CD4-positive, CD25-positive, alpha-beta regulatory T cell (primary cell): ENCODE results near the gene VAMP3. TPM values are rescaled to one million over a fixed set of nuclear protein-coding genes. Genes with fewer than 3 reads are reported as not detected.
A peak's percentile ranks its signal among the peaks of the same experiment; 100 is the strongest.

Experiments used
- ATAC-seq, 2 donors: fragments of 150-1000 bp; cut with Tn5 transposase; one replicate each; pipeline ENCODE4 v1.10.0; 2021; ENCODE audit warnings: low read depth in 2 of 2, moderate number of reproducible peaks in 2 of 2, moderate library complexity in 1 of 2
- DNase-seq, 3 donors: peaks; one replicate each; pipeline versions ENCODE4 v3.0.0 to v3.0.0-alpha.2; 2012 to 2022; ENCODE audit warnings: mixed read lengths in 1 of 3
- H3K27ac ChIP-seq: one replicate; pipeline ENCODE4 v1.7.0; 2013; ENCODE audit warnings: mild to moderate bottlenecking, low read length; ENCODE audit not compliant: insufficient read depth, poor library complexity, severe bottlenecking
- H3K27me3 ChIP-seq: one replicate; pipeline ENCODE4 v1.7.0; 2013; ENCODE audit warnings: low read length; ENCODE audit not compliant: control insufficient read depth, insufficient read depth
- H3K36me3 ChIP-seq: one replicate; pipeline ENCODE4 v1.7.0; 2013; ENCODE audit warnings: mild to moderate bottlenecking, low read length, moderate library complexity; ENCODE audit not compliant: control insufficient read depth, insufficient read depth
- H3K4me1 ChIP-seq: 2 replicates; pipeline ENCODE4 v1.7.0; 2013; ENCODE audit warnings: mild to moderate bottlenecking, low read length; ENCODE audit not compliant: insufficient read depth, control insufficient read depth, poor library complexity, severe bottlenecking
- H3K4me3 ChIP-seq: one replicate; pipeline ENCODE4 v1.7.0; 2013; ENCODE audit warnings: low read depth, mild to moderate bottlenecking, low read length, moderate library complexity
- H3K9me3 ChIP-seq, 2 experiments: 1 replicate in 1 of 2; 2 replicates in 1 of 2; pipeline ENCODE4 v1.7.0; 2013; ENCODE audit warnings: low read length in 2 of 2, mild to moderate bottlenecking in 1 of 2, moderate library complexity in 1 of 2; ENCODE audit not compliant: control insufficient read depth in 2 of 2
- H3K27ac Mint-ChIP-seq, 3 donors: one replicate each; pipeline ENCODE4 v1.8.0; 2020 to 2022; ENCODE audit warnings: mild to moderate bottlenecking in 3 of 3, mixed read lengths in 3 of 3, moderate library complexity in 2 of 3
- H3K27me3 Mint-ChIP-seq: one replicate; pipeline ENCODE4 v1.8.0; 2022; ENCODE audit warnings: mild to moderate bottlenecking, mixed read lengths
- H3K36me3 Mint-ChIP-seq: one replicate; pipeline ENCODE4 v1.8.0; 2020; ENCODE audit warnings: mixed read lengths
- H3K4me1 Mint-ChIP-seq, 4 donors: one replicate each; pipeline ENCODE4 v1.8.0; 2020 to 2022; ENCODE audit warnings: mixed read lengths in 4 of 4, mild to moderate bottlenecking in 1 of 4
- H3K4me3 Mint-ChIP-seq, 4 donors: one replicate each; pipeline ENCODE4 v1.8.0; 2020 to 2022; ENCODE audit warnings: mild to moderate bottlenecking in 4 of 4, mixed read lengths in 4 of 4, moderate library complexity in 3 of 4
- H3K9me3 Mint-ChIP-seq, 7 donors: one replicate each; pipeline ENCODE4 v1.8.0; 2020 to 2022; ENCODE audit warnings: mixed read lengths in 7 of 7, mild to moderate bottlenecking in 3 of 7, moderate library complexity in 2 of 7
- polyA plus RNA-seq, 4 donors: library from polyadenylated mRNA; unstranded; fragments of 300-500 nt; fragmentation: Illumina TruSeq; gene quantifications; one replicate each; pipeline ENCODE4 v1.2.3, GENCODE V29; 2021
- total RNA-seq: library from RNA; stranded (reverse); gene quantifications from one replicate; pipeline ENCODE4 v1.2.3, GENCODE V29; 2022

The VAMP3 gene
- 66.1 TPM for total RNA-seq
- 10 to 100 TPM; 44.8 to 56.8 (median 48.9) TPM for polyA plus RNA-seq

- H3K4me1 Mint-ChIP-seq: peaks cover 26 to 48% (median 38%) of the 10 kb centered on the region in 4 donors
- H3K9me3 ChIP-seq: no peaks in the 10 kb centered on the region
- peak within 1 kb of the TSS; percentile 56 to 89 (median 87) for H3K27ac Mint-ChIP-seq
- H3K9me3 Mint-ChIP-seq: no peaks in the 10 kb centered on the region
- H3K36me3 Mint-ChIP-seq: peaks cover 24% of the 10 kb centered on the region
- ATAC-seq (peak; percentile 92 to 93), DNase-seq (peak; percentile 78 to 81 (median 79))
- H3K36me3 ChIP-seq: peaks cover 11% of the 10 kb centered on the region
- peaks cover 18% of the 10 kb centered on the region for H3K4me1 ChIP-seq
- peaks cover 8% of the 10 kb centered on the region for H3K27me3 Mint-ChIP-seq
- H3K4me3 Mint-ChIP-seq: peak within 1 kb of the TSS; percentile 90 to 95 (median 92)
- peak within 1 kb of the TSS; percentile 77 for H3K27ac ChIP-seq
- peak within 1 kb of the TSS; percentile 83 for H3K4me3 ChIP-seq
- H3K27me3 ChIP-seq: peaks cover 8% of the 10 kb centered on the region
Observed at GRCh38 chr1:7770997-7771822, at the start of gene VAMP3. Gene VAMP3 (plus strand): TSS chr1:7771296. CDS start chr1:7771384, 88 bp downstream.

- H3K4me1 Mint-ChIP-seq: peaks cover 0 to 9% (median 6%) of the 10 kb centered on the region in 4 donors
- H3K36me3 Mint-ChIP-seq: no peaks in the 10 kb centered on the region
- no peak overlapping the region for H3K4me3 Mint-ChIP-seq
- H3K27ac Mint-ChIP-seq: no peak overlapping the region
- no peaks in the 10 kb centered on the region for H3K36me3 ChIP-seq
- ATAC-seq: no peak
- H3K9me3 ChIP-seq: no peaks in the 10 kb centered on the region
- DNase-seq: no peak
- H3K4me1 ChIP-seq: no peaks in the 10 kb centered on the region
- H3K4me3 ChIP-seq: no peak overlapping the region
- H3K9me3 Mint-ChIP-seq: peaks cover 0 to 3% (median 0%) of the 10 kb centered on the region in 7 donors
- no peak overlapping the region for H3K27ac ChIP-seq
- H3K27me3 Mint-ChIP-seq: peaks cover 13% of the 10 kb centered on the region
- peaks cover 1% of the 10 kb centered on the region for H3K27me3 ChIP-seq
Observed at GRCh38 chr1:7721940-7722669, 49.0 kb upstream of the VAMP3 start.

GRCh38 chr1:7722670-7723012 lies 48.5 kb upstream of the VAMP3 start:
- Mint-ChIP-seq H3K36me3 (no peaks in the 10 kb centered on the region), H3K27ac (no peak overlapping the region), H3K27me3 (peaks cover 13% of the 10 kb centered on the region), H3K4me1 (peaks cover 0 to 9% (median 6%) of the 10 kb centered on the region in 4 donors), H3K9me3 (peaks cover 0 to 3% (median 0%) of the 10 kb centered on the region in 7 donors), H3K4me3 (no peak overlapping the region)
- Histone ChIP-seq H3K27ac (no peak overlapping the region), H3K9me3 (no peaks in the 10 kb centered on the region), H3K4me3 (no peak overlapping the region), H3K36me3 (no peaks in the 10 kb centered on the region), H3K27me3 (peaks cover 1% of the 10 kb centered on the region), H3K4me1 (no peaks in the 10 kb centered on the region)
- no peak for ATAC-seq
- no peak for DNase-seq

- H3K27ac Mint-ChIP-seq: peak overlapping the region in 1 of 3 donors; percentile 85
Observed at GRCh38 chr1:7726623-7727022, 44.5 kb upstream of the VAMP3 start.

GRCh38 chr1:7727809-7728471 lies 43.2 kb upstream of the VAMP3 start:
- no peak overlapping the region for H3K27ac Mint-ChIP-seq
- H3K27me3 ChIP-seq: peaks cover 1% of the 10 kb centered on the region
- ATAC-seq (no peak), DNase-seq (no peak)
- H3K27me3 Mint-ChIP-seq: peaks cover 9% of the 10 kb centered on the region
- H3K9me3 Mint-ChIP-seq: peaks cover 0 to 7% (median 0%) of the 10 kb centered on the region in 7 donors
- no peaks in the 10 kb centered on the region for H3K36me3 ChIP-seq
- H3K9me3 ChIP-seq: no peaks in the 10 kb centered on the region
- H3K4me1 ChIP-seq: no peaks in the 10 kb centered on the region
- H3K4me3 Mint-ChIP-seq: no peak overlapping the region
- no peak overlapping the region for H3K4me3 ChIP-seq
- H3K4me1 Mint-ChIP-seq: peaks cover 0 to 10% (median 7%) of the 10 kb centered on the region in 4 donors
- no peak overlapping the region for H3K27ac ChIP-seq
- H3K36me3 Mint-ChIP-seq: no peaks in the 10 kb centered on the region

More at GRCh38 chr1:7726623-7727022, 44.5 kb upstream of the VAMP3 start:
- DNase-seq (no peak), ATAC-seq (no peak)
- Mint-ChIP-seq H3K27me3 (peaks cover 9% of the 10 kb centered on the region), H3K36me3 (no peaks in the 10 kb centered on the region), H3K4me3 (no peak overlapping the region), H3K4me1 (peaks cover 0 to 10% (median 7%) of the 10 kb centered on the region in 4 donors), H3K9me3 (peaks cover 0 to 7% (median 0%) of the 10 kb centered on the region in 7 donors)
- peaks cover 1% of the 10 kb centered on the region for H3K27me3 ChIP-seq
- H3K4me1 ChIP-seq: no peaks in the 10 kb centered on the region
- H3K4me3 ChIP-seq: no peak overlapping the region
- no peak overlapping the region for H3K27ac ChIP-seq
- no peaks in the 10 kb centered on the region for H3K36me3 ChIP-seq
- no peaks in the 10 kb centered on the region for H3K9me3 ChIP-seq

GRCh38 chr1:7729761-7730160 lies 41.3 kb upstream of the VAMP3 start:
- Histone ChIP-seq H3K27ac (no peak overlapping the region), H3K36me3 (no peaks in the 10 kb centered on the region), H3K9me3 (no peaks in the 10 kb centered on the region), H3K27me3 (no peaks in the 10 kb centered on the region), H3K4me3 (no peak overlapping the region), H3K4me1 (no peaks in the 10 kb centered on the region)
- peaks cover 9% of the 10 kb centered on the region for H3K27me3 Mint-ChIP-seq
- H3K4me1 Mint-ChIP-seq: peaks cover 0 to 10% (median 7%) of the 10 kb centered on the region in 4 donors
- peak overlapping the region in 1 of 3 donors; percentile 52 for H3K27ac Mint-ChIP-seq
- H3K36me3 Mint-ChIP-seq: no peaks in the 10 kb centered on the region
- no peak overlapping the region for H3K4me3 Mint-ChIP-seq
- peaks cover 0 to 7% (median 0%) of the 10 kb centered on the region in 7 donors for H3K9me3 Mint-ChIP-seq
- ATAC-seq (no peak), DNase-seq (no peak)

- ATAC-seq (no peak), DNase-seq (no peak)
- Histone ChIP-seq H3K4me3 (no peak overlapping the region), H3K27ac (no peak overlapping the region), H3K9me3 (no peaks in the 10 kb centered on the region), H3K4me1 (no peaks in the 10 kb centered on the region), H3K36me3 (peaks cover 3% of the 10 kb centered on the region), H3K27me3 (no peaks in the 10 kb centered on the region)
- Mint-ChIP-seq H3K27me3 (no peaks in the 10 kb centered on the region), H3K4me1 (peaks cover 0 to 2% (median 0%) of the 10 kb centered on the region in 4 donors), H3K4me3 (no peak overlapping the region), H3K9me3 (peaks cover 0 to 7% (median 0%) of the 10 kb centered on the region in 7 donors), H3K36me3 (no peaks in the 10 kb centered on the region), H3K27ac (no peak overlapping the region)
Observed at GRCh38 chr1:7732331-7732730, 38.8 kb upstream of the VAMP3 start.
